GM18858 (cell line): ENCODE measurements around the gene KRTCAP2.

ENCODE experiments used
- ATAC-seq: cut with Tn5 transposase; IDR thresholded peaks from one replicate; pipeline ENCODE4 v1.9.1; 2021; ENCODE audit not compliant: unreplicated experiment

Gene KRTCAP2

GRCh38 chr1:155135415-155136028 lies 37.6 kb downstream of the KRTCAP2 start, which contains the start of gene SLC50A1:
Gene SLC50A1, plus strand, starts transcription at chr1:155135852. Its CDS starts 60 bp downstream, at chr1:155135912.
- ATAC-seq, result peak; percentile 43

GRCh38 chr1:155134880-155135414 lies 38.2 kb downstream of the KRTCAP2 start:
- ATAC-seq, result no peak

- ATAC-seq, result no peak
These were observed 38.8 kb downstream of the KRTCAP2 start for GRCh38 chr1:155134322-155134721.

GRCh38 chr1:155133799-155134281 lies 39.3 kb downstream of the KRTCAP2 start:
- no peak for ATAC-seq

- ATAC-seq, result no peak
These were observed 41.2 kb downstream of the KRTCAP2 start for GRCh38 chr1:155131856-155132255.

- ATAC-seq, result no peak
These were observed 41.8 kb downstream of the KRTCAP2 start for GRCh38 chr1:155131285-155131684.

- no peak for ATAC-seq
These were observed 42.7 kb downstream of the KRTCAP2 start for GRCh38 chr1:155130272-155131006.

- no peak for ATAC-seq
These were observed 44.2 kb downstream of the KRTCAP2 start for GRCh38 chr1:155128755-155129473.

GRCh38 chr1:155127967-155128754 lies 44.9 kb downstream of the KRTCAP2 start:
- no peak for ATAC-seq

- ATAC-seq, result no peak
These were observed 45.8 kb downstream of the KRTCAP2 start, which contains the start of gene EFNA1 for GRCh38 chr1:155127105-155127966. Gene EFNA1, plus strand, starts transcription at chr1:155127876. Its CDS starts 102 bp downstream, at chr1:155127978.

- ATAC-seq, result no peak
These were observed 46.5 kb downstream of the KRTCAP2 start for GRCh38 chr1:155126556-155127104.

GRCh38 chr1:155125946-155126555 lies 47.1 kb downstream of the KRTCAP2 start:
- ATAC-seq, result no peak

GRCh38 chr1:155125511-155125945 lies 47.6 kb downstream of the KRTCAP2 start:
- no peak for ATAC-seq

GRCh38 chr1:155124503-155125463 lies 48.3 kb downstream of the KRTCAP2 start:
- no peak for ATAC-seq

GRCh38 chr1:155123801-155124200 lies 49.3 kb downstream of the KRTCAP2 start:
- ATAC-seq, result no peak

- ATAC-seq, result no peak
These were observed 50.8 kb downstream of the KRTCAP2 start for GRCh38 chr1:155122308-155122707.

GRCh38 chr1:155121249-155121648 lies 51.9 kb downstream of the KRTCAP2 start:
- no peak for ATAC-seq

GRCh38 chr1:155120253-155120652 lies 52.9 kb downstream of the KRTCAP2 start:
- no peak for ATAC-seq
